HUES6 (cell line): ENCODE measurements around the gene SEC24A.
"Not testable (repeated sequence)": the region's sequence is repeated elsewhere in the genome, so short reads cannot be mapped to it uniquely, and the experiment has no call there.

Experiments used
- H3K27ac ChIP-seq: 2 replicates; pipeline ENCODE4 v1.7.0; 2013; ENCODE audit warnings: low read depth, mild to moderate bottlenecking, low read length, inconsistent platforms
- H3K27me3 ChIP-seq: 2 replicates; pipeline ENCODE4 v1.6.1; 2013; ENCODE audit warnings: low read length; ENCODE audit not compliant: control insufficient read depth, insufficient read depth
- H3K36me3 ChIP-seq: 2 replicates; pipeline ENCODE4 v1.6.1; 2013; ENCODE audit warnings: low read length; ENCODE audit not compliant: control insufficient read depth, insufficient read depth
- H3K4me1 ChIP-seq: 2 replicates; pipeline ENCODE4 v1.6.1; 2013; ENCODE audit warnings: low read length; ENCODE audit not compliant: control insufficient read depth, insufficient read depth
- H3K4me3 ChIP-seq: 2 replicates; pipeline ENCODE4 v1.5.1; 2013; ENCODE audit warnings: low read depth, low read length
- H3K9ac ChIP-seq: one replicate; pipeline ENCODE4 v1.6.1; 2013; ENCODE audit warnings: mild to moderate bottlenecking, low read length
- H3K9me3 ChIP-seq: 2 replicates; pipeline ENCODE4 v1.6.1; 2013; ENCODE audit warnings: low read depth, low read length; ENCODE audit not compliant: control insufficient read depth, insufficient read depth

SEC24A gene

DNA sequence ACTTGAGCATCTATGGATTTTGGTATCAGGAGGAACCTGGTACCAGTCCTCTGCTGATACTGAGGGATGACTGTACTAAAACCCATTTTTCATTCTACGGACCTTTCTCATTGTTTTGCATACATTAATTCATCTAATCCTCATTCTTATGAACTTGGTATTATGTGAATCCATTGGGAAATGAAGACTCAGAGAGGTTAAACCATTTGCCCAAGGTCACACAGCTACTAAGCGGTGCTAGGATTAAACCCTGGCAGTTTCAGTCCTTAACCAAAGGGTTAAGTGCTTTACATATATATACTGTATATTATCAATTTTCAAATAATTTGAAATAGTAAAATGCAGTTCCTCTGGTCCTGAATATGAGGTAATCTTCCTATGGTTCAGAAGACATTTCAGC lies 93.5 kb downstream of the SEC24A start:
- H3K36me3 ChIP-seq: peaks cover 27% of the 10 kb centered on the region
- no peaks in the 10 kb centered on the region for H3K9me3 ChIP-seq
- H3K27me3 ChIP-seq: no peaks in the 10 kb centered on the region
- H3K27ac ChIP-seq: no peak overlapping the region
- no peak overlapping the region for H3K9ac ChIP-seq
- H3K4me3 ChIP-seq: no peak overlapping the region
- peaks cover 3% of the 10 kb centered on the region; the same call in 1 of the 2 replicates for H3K4me1 ChIP-seq

DNA sequence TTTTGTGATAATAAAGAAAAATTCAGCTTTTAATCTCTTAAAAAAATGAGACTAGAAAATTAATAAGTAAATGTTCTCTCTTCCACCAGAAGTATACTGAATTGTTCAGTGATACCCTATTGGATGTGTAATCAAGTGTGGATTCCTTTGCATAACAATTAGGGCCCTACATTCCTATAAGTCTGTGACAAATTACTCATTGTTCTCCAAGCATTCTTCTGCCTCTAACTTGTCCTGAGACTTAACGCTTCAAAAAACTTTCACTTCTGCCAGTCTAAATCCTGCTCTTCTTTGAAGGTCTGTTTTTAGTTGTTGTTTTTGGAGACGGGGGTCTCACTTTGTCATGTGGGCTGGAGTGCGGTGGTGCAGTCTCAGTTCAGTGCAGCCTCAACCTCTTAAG lies 100.8 kb downstream of the SEC24A start:
- Histone ChIP-seq H3K4me3 (no peak overlapping the region), H3K27ac (0 out of 2 replicates have a peak overlapping the region, but pooled peaks have one; percentile 63), H3K27me3 (no peaks in the 10 kb centered on the region), H3K9me3 (no peaks in the 10 kb centered on the region), H3K9ac (peak overlapping the region; percentile 44), H3K36me3 (peaks cover 13% of the 10 kb centered on the region), H3K4me1 (peaks cover 8% of the 10 kb centered on the region)

DNA sequence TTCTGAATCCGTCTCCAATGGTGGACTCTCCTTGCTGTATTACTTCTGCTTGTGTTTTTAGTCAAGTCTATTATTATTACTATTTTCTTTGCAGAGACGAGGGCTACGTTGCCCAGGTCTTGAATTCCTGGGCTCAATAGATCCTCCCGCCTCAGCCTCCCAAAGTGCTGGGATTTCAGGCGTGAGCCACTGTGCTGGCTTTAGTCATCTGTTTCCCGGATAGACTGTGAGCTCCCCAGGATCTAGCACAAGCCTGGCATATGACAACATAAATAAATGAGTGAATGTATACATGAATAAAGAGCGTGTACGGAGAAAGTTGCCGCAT lies 109.6 kb downstream of the SEC24A start:
- Histone ChIP-seq H3K9ac (peak overlapping the region; percentile 98), H3K9me3 (no peaks in the 10 kb centered on the region), H3K4me3 (peak overlapping the region; percentile 97), H3K36me3 (no peaks in the 10 kb centered on the region), H3K27me3 (no peaks in the 10 kb centered on the region), H3K27ac (no peak overlapping the region), H3K4me1 (peaks cover 9% of the 10 kb centered on the region)

DNA sequence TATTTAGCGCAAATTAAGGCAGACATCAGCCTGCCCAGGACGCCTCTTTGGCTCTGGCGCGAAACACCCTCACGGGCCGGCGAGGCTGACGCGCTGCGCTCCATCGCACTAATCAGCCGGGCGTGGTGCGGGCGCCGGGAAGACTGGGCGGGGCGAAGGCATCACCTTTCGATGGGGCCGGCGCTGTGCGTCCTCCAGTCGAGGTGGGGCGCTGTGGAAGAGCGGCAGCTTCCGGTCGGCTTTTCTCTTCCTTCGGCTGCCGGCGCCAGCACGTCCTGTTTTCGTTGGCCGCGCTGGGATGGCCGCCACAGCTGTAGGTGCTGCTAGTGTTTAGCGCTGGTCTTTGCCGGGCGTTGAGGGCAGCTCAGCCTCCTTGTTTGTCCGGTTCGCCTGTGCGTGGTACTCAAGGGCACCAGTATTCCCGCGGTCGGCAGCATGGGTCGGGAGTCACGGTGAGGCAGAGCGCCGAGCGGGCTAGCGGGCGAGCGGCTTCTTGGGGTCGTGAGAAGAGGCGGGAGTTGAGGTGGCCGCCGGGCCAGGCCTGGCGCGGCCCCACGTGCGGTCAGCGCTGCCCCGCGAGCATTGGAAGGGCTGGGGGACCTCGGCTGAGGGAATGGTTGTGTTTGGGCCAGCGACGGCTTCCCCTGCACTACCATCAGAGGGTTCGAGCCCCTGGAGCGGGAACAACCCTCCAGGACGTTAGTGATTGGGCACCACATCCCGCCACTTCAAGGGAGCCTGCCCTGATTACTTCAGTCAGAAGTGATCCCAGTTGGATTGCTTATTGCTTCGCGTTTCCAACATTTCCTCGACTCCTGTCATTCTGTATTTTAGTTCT lies 110.1 kb downstream of the SEC24A start, which contains the start of gene DDX46:
TSS of gene DDX46 (plus strand) at position 276 of the 838 bp plus-strand sequence. CDS start at position 436, 160 bp downstream.
- Histone ChIP-seq H3K27ac (peak within 1 kb of the TSS; percentile 87), H3K4me1 (peaks cover 9% of the 10 kb centered on the region), H3K36me3 (peaks cover 5% of the 10 kb centered on the region)

DNA sequence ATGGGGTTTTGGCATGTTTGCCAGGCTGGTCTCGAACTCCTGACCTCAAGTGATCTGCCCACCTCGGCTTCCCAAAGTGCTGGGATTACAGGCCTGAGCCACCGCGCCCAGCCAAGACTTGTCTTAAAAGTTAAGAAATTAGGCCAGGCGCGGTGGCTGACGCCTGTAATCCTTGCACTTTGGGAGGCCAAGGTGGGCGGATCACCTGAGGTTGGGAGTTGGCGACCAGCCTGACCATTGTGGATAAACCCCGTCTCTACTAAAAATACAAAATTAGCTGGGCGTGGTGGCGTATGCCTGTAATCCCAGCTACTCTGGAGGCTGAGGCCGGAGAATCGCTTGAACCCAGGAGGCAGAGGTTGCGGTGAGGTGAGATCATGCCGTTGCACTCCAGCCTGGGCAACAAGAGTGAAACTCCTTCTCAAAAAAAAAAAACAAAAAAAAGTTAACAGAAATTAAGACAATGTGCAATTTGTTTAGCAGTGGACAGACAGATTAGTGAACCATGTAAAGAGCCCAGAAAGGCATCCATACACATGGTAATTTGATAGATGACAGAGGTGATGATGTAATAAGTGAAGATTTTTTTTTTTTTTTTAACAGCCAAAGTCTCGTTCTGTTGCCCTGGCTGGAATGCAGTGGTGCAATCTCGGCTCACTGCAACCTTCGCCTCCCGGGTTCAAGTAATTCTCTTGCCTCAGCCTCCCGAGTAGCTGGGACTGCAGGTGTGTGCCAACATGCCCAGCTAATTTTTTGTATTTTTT lies 119.1 kb downstream of the SEC24A start:
- not testable (repeated sequence) for H3K27ac ChIP-seq, H3K4me1 ChIP-seq, H3K9ac ChIP-seq, H3K4me3 ChIP-seq, H3K27me3 ChIP-seq, H3K9me3 ChIP-seq
- peaks cover 86% of the 10 kb centered on the region for H3K36me3 ChIP-seq

More for the DNA sequence above, 110.1 kb downstream of the SEC24A start, which contains the start of gene DDX46:
- Histone ChIP-seq H3K4me3 (peak within 1 kb of the TSS; percentile 97), H3K9me3 (no peaks in the 10 kb centered on the region), H3K9ac (peak within 1 kb of the TSS; percentile 98), H3K27me3 (no peaks in the 10 kb centered on the region)

DNA sequence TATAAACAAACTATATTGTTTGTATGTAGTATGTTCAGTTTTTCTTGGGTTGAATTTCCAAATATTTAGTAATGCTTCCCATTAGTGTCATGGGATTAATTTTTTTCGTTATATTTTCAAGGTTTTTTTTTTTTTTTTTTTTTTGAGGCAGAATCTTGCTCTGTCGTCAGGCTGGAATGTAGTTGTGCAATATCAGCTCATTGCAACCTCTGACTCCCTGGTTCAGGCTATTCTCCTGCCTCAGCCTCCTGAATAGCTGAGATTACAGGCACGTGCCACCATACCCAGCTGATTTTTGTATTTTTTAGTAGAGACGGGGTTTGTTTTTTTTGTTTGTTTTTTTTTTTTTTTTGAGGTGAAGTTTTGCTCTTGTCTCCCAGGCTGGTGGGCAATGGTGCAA lies 120.6 kb downstream of the SEC24A start:
- peaks cover 92% of the 10 kb centered on the region for H3K36me3 ChIP-seq
- no peak overlapping the region for H3K27ac ChIP-seq
- H3K9me3 ChIP-seq: no peaks in the 10 kb centered on the region
- H3K4me3 ChIP-seq: no peak overlapping the region
- no peaks in the 10 kb centered on the region for H3K4me1 ChIP-seq
- H3K27me3 ChIP-seq: no peaks in the 10 kb centered on the region
- H3K9ac ChIP-seq: no peak overlapping the region

DNA sequence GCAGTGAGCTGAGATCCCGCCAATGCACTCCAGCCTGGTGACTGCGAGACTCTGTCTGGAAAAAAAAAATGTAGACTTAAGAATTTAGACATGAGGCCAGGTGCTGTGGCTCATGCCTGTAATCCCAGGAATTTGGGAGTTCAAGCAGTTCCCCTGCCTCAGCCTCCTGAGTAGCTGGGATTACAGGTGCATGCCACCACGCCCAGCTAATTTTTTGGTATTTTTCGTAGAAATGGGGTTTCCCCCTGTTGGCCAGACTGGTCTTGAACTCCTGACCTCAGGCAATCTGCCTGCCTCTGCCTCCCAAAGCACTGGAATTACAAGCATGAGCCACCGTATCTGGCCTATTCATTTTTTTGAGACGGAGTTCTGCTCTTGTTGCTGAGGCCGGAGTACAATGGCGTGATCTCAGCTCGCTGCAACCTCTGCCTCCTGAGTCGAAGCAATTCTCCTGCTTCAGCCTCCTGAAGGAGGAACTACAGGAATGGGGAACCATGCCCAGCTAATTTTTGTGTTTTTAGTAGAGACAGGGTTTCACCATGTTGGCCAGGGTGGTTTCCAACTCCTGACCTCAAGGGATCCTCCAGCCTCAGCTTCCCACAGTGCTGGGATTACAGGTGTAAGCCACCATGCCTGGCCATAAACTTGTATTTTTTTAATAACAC lies 124.0 kb downstream of the SEC24A start:
- H3K36me3 ChIP-seq: peaks cover 96% of the 10 kb centered on the region

DNA sequence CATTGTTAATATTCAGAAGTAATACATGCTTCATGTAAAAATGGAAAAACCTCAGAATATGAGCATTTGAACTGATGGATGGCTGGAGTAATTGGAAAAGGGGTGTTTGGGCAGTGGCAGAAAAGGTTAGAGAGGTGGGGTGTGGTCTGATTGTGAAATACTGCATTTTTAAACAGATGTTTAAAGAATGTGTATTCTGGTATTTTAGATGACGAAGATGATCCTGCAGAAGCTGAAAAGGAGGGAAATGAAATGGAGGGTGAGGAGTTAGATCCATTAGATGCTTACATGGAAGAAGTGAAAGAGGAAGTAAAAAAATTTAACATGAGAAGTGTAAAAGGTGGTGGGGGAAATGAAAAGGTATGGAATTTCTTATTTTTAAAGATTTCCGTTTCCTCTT lies 128.8 kb downstream of the SEC24A start:
- Histone ChIP-seq H3K27me3 (no peaks in the 10 kb centered on the region), H3K27ac (no peak overlapping the region), H3K9ac (no peak overlapping the region), H3K9me3 (no peaks in the 10 kb centered on the region), H3K4me3 (no peak overlapping the region), H3K36me3 (peaks cover 94% of the 10 kb centered on the region), H3K4me1 (no peaks in the 10 kb centered on the region)

More for the DNA sequence above, 124.0 kb downstream of the SEC24A start:
- no peak overlapping the region for H3K4me3 ChIP-seq
- no peaks in the 10 kb centered on the region for H3K27me3 ChIP-seq
- H3K27ac ChIP-seq: no peak overlapping the region
- H3K9ac ChIP-seq: no peak overlapping the region
- H3K9me3 ChIP-seq: no peaks in the 10 kb centered on the region
- H3K4me1 ChIP-seq: no peaks in the 10 kb centered on the region
